NCI-H460 (cell line): ENCODE data around the gene NMT1. TPM values are rescaled to one million over a fixed set of nuclear protein-coding genes. Genes with fewer than 3 reads are reported as not detected.

Experiments
- DNase-seq: peaks from one replicate; pipeline ENCODE4 v3.0.0-alpha.2; 2016; ENCODE audit warnings: low read depth; ENCODE audit errors: extremely low read depth
- total RNA-seq: library from RNA; depleted of rRNA; stranded (reverse); fragments of >200 nt; shearing (Covaris generic); gene quantifications from 2 replicates; pipeline ENCODE4 v1.2.3, GENCODE V29; 2014

Gene NMT1
- total RNA-seq, 1 experiment from 2014 or later = 88.9 TPM

GRCh38 chr17:45131616-45132319, 70.7 kb downstream of the NMT1 start:
- no peak for DNase-seq

- no peak for DNase-seq
Measured at GRCh38 chr17:45132320-45132571, 71.1 kb downstream of the NMT1 start, which contains the start of gene PLCD3. PLCD3 (minus strand) TSS chr17:45132515; CDS start chr17:45132410, 105 bp downstream.

- peak; percentile 80 for DNase-seq
Measured at GRCh38 chr17:45132572-45133463, 71.7 kb downstream of the NMT1 start.

GRCh38 chr17:45135192-45135977, 74.3 kb downstream of the NMT1 start, which contains the start of gene ACBD4:
ACBD4 (plus strand) TSS chr17:45135687; CDS start chr17:45136145, 458 bp downstream.
- DNase-seq = peak; percentile 98

GRCh38 chr17:45135978-45136791, 75.1 kb downstream of the NMT1 start:
- DNase-seq = no peak

GRCh38 chr17:45136846-45137560, 75.9 kb downstream of the NMT1 start:
- no peak for DNase-seq

GRCh38 chr17:45137561-45138305, 76.6 kb downstream of the NMT1 start:
- DNase-seq = no peak

- no peak for DNase-seq
Measured at GRCh38 chr17:45138911-45139532, 77.9 kb downstream of the NMT1 start.

GRCh38 chr17:45139533-45139920, 78.4 kb downstream of the NMT1 start:
- DNase-seq = no peak

- no peak for DNase-seq
Measured at GRCh38 chr17:45143094-45143670, 82.1 kb downstream of the NMT1 start.

GRCh38 chr17:45143767-45144198, 82.7 kb downstream of the NMT1 start:
- no peak for DNase-seq

- no peak for DNase-seq
Measured at GRCh38 chr17:45144199-45145034, 83.3 kb downstream of the NMT1 start.

GRCh38 chr17:45145035-45145389, 83.9 kb downstream of the NMT1 start:
- no peak for DNase-seq

GRCh38 chr17:45146166-45146565, 85.0 kb downstream of the NMT1 start:
- no peak for DNase-seq

- DNase-seq = no peak
Measured at GRCh38 chr17:45146592-45146889, 85.4 kb downstream of the NMT1 start.

- DNase-seq = peak; percentile 61
Measured at GRCh38 chr17:45146890-45147580, 85.9 kb downstream of the NMT1 start.
